ENCODE data around the gene GALNT7. TPM values are rescaled to one million over a fixed set of nuclear protein-coding genes. Genes with fewer than 3 reads are reported as not detected.

Gene GALNT7
- polyA plus RNA-seq, 1 donor from 2014 or later, result 15.0 TPM

DNA sequence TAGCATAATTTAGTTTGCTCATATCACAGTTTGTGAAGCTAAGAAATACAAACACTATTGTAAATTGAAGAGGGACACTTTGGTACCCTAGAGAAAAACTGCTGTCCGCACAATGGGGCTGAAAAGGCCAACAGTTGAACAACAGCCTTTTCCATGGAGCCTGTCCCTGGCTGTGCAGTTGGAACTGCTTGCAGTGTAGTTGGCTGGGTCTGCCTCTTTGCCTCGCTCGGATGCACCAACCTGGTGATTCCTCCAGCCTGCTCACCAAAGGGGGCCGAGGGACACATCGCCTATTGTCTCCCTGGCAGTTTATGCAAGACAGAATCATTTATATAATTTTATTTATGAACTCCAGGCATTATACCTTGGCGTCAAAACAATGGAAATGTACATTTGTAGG lies 16.5 kb upstream of the GALNT7 start:
- Histone ChIP-seq H3K4me2 (ENCODE audit: low read length) (no peak overlapping the region), H3K4me3 (ENCODE audit: low read length) (no peak overlapping the region), H3K27me3 (ENCODE audit: insufficient read depth, low read depth, low read length) (no peaks in the 10 kb centered on the region), H4K20me1 (ENCODE audit: insufficient read depth) (no peaks in the 10 kb centered on the region), H3K9me2 (ENCODE audit: insufficient read depth, low read length) (no peaks in the 10 kb centered on the region), H3K36me3 (ENCODE audit: insufficient read depth, low read length) (no peaks in the 10 kb centered on the region), H2AFZ (ENCODE audit: low read depth, low read length) (no peak overlapping the region), H3K9ac (ENCODE audit: low read length) (no peak overlapping the region), H3K27ac (ENCODE audit: low read length) (no peak overlapping the region), H3K79me2 (replicated peaks; ENCODE audit: insufficient read depth, low read length) (no peaks in the 10 kb centered on the region), H3K9me3 (ENCODE audit: low read length) (no peaks in the 10 kb centered on the region), H3F3A (ENCODE audit: insufficient read depth, low read length, poor library complexity, severe bottlenecking) (no peaks in the 10 kb centered on the region)
- TF ChIP-seq SMC3 (conservative IDR thresholded peaks at IDR 0.05; ENCODE audit: poor library complexity) (no peak), RAD21 (conservative IDR thresholded peaks at IDR 0.05) (no peak), POLR2AphosphoS5 (IDR thresholded peaks at IDR 0.05) (no peak), EP300 (conservative IDR thresholded peaks at IDR 0.05; ENCODE audit: poor library complexity, severe bottlenecking) (no peak)
- TF ChIP-seq, protein P1, sequence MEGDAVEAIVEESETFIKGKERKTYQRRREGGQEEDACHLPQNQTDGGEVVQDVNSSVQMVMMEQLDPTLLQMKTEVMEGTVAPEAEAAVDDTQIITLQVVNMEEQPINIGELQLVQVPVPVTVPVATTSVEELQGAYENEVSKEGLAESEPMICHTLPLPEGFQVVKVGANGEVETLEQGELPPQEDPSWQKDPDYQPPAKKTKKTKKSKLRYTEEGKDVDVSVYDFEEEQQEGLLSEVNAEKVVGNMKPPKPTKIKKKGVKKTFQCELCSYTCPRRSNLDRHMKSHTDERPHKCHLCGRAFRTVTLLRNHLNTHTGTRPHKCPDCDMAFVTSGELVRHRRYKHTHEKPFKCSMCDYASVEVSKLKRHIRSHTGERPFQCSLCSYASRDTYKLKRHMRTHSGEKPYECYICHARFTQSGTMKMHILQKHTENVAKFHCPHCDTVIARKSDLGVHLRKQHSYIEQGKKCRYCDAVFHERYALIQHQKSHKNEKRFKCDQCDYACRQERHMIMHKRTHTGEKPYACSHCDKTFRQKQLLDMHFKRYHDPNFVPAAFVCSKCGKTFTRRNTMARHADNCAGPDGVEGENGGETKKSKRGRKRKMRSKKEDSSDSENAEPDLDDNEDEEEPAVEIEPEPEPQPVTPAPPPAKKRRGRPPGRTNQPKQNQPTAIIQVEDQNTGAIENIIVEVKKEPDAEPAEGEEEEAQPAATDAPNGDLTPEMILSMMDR (IDR thresholded peaks at IDR 0.05; ENCODE audit: poor library complexity, severe bottlenecking), result no peak

DNA sequence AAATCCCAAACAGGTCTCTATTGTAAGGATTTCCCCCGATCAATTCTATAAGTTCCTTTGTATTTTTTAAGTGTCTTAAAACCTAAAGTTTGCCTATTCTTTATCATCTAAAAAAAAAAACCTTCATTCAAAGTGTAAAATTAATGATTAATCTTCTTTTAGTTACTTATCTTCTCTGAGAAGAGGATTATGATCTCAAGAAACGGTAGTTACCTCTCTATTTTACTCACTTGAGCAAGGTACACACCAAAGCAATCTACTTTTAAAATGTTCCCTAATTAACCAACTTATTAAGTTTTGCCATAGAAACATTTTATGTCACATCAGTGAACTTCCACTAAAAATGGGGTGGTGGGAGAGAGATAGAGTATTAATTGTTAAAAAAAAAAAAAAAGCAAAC lies 15.2 kb upstream of the GALNT7 start:
- H3K9ac ChIP-seq (ENCODE audit: low read length), result no peak overlapping the region
- no peak overlapping the region for H3K27ac ChIP-seq (ENCODE audit: low read length)
- no peaks in the 10 kb centered on the region for H3K9me2 ChIP-seq (ENCODE audit: insufficient read depth, low read length)
- no peaks in the 10 kb centered on the region for H3K79me2 ChIP-seq (replicated peaks; ENCODE audit: insufficient read depth, low read length)
- H3K9me3 ChIP-seq (ENCODE audit: low read length), result no peaks in the 10 kb centered on the region
- no peak overlapping the region for H3K4me3 ChIP-seq (ENCODE audit: low read length)
- no peaks in the 10 kb centered on the region for H3K27me3 ChIP-seq (ENCODE audit: insufficient read depth, low read depth, low read length)
- H4K20me1 ChIP-seq (ENCODE audit: insufficient read depth), result no peaks in the 10 kb centered on the region
- H2AFZ ChIP-seq (ENCODE audit: low read depth, low read length), result no peak overlapping the region
- no peaks in the 10 kb centered on the region for H3K36me3 ChIP-seq (ENCODE audit: insufficient read depth, low read length)
- H3K4me2 ChIP-seq (ENCODE audit: low read length), result no peak overlapping the region
- no peaks in the 10 kb centered on the region for H3F3A ChIP-seq (ENCODE audit: insufficient read depth, low read length, poor library complexity, severe bottlenecking)
- TF ChIP-seq TAF1 (IDR thresholded peaks at IDR 0.05; ENCODE audit: low read depth) (no peak), RAD21 (conservative IDR thresholded peaks at IDR 0.05) (no peak), EZH2 (IDR thresholded peaks at IDR 0.05; ENCODE audit: borderline replicate concordance, insufficient read depth, low read length, poor library complexity, severe bottlenecking) (no peak), MXI1 (conservative IDR thresholded peaks at IDR 0.05; ENCODE audit: poor library complexity, severe bottlenecking) (no peak), SMC3 (conservative IDR thresholded peaks at IDR 0.05; ENCODE audit: poor library complexity) (no peak)
- TF ChIP-seq, protein P2, sequence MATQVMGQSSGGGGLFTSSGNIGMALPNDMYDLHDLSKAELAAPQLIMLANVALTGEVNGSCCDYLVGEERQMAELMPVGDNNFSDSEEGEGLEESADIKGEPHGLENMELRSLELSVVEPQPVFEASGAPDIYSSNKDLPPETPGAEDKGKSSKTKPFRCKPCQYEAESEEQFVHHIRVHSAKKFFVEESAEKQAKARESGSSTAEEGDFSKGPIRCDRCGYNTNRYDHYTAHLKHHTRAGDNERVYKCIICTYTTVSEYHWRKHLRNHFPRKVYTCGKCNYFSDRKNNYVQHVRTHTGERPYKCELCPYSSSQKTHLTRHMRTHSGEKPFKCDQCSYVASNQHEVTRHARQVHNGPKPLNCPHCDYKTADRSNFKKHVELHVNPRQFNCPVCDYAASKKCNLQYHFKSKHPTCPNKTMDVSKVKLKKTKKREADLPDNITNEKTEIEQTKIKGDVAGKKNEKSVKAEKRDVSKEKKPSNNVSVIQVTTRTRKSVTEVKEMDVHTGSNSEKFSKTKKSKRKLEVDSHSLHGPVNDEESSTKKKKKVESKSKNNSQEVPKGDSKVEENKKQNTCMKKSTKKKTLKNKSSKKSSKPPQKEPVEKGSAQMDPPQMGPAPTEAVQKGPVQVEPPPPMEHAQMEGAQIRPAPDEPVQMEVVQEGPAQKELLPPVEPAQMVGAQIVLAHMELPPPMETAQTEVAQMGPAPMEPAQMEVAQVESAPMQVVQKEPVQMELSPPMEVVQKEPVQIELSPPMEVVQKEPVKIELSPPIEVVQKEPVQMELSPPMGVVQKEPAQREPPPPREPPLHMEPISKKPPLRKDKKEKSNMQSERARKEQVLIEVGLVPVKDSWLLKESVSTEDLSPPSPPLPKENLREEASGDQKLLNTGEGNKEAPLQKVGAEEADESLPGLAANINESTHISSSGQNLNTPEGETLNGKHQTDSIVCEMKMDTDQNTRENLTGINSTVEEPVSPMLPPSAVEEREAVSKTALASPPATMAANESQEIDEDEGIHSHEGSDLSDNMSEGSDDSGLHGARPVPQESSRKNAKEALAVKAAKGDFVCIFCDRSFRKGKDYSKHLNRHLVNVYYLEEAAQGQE (IDR thresholded peaks at IDR 0.05; ENCODE audit: borderline replicate concordance), result no peak

DNA sequence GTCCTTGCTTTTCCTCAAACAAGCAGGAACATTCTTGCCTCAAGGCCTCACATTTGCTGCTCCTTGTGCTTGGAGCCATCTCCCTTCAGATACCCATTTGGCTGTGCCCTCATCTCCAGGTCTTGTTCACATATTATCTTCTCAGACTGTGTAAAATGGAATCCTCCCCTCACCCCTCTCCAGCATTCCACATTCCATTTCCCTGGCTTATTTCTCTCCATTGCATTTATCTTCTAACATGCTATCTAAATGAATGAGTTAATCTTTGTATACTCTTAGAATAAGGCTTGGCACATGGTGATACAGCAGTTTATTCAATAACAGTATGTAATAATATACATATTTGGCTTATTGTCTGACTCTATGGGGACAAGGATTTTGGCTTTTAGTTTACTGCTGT lies 8.8 kb upstream of the GALNT7 start:
- Histone ChIP-seq H3F3A (ENCODE audit: insufficient read depth, low read length, poor library complexity, severe bottlenecking) (no peaks in the 10 kb centered on the region), H3K27me3 (ENCODE audit: insufficient read depth, low read depth, low read length) (no peaks in the 10 kb centered on the region), H3K27ac (ENCODE audit: low read length) (no peak overlapping the region), H3K79me2 (replicated peaks; ENCODE audit: insufficient read depth, low read length) (no peaks in the 10 kb centered on the region), H3K9me3 (ENCODE audit: low read length) (no peaks in the 10 kb centered on the region), H4K20me1 (ENCODE audit: insufficient read depth) (no peaks in the 10 kb centered on the region), H2AFZ (ENCODE audit: low read depth, low read length) (no peak overlapping the region), H3K9ac (ENCODE audit: low read length) (no peak overlapping the region), H3K36me3 (ENCODE audit: insufficient read depth, low read length) (no peaks in the 10 kb centered on the region), H3K4me3 (ENCODE audit: low read length) (no peak overlapping the region), H3K4me2 (ENCODE audit: low read length) (no peak overlapping the region), H3K9me2 (ENCODE audit: insufficient read depth, low read length) (no peaks in the 10 kb centered on the region)
- TF ChIP-seq TAF1 (IDR thresholded peaks at IDR 0.05; ENCODE audit: low read depth) (no peak), RAD21 (conservative IDR thresholded peaks at IDR 0.05) (no peak), POLR2AphosphoS5 (IDR thresholded peaks at IDR 0.05) (no peak)
- TF ChIP-seq, protein P1 (IDR thresholded peaks at IDR 0.05; ENCODE audit: poor library complexity, severe bottlenecking), result no peak
- TF ChIP-seq, protein P2 (IDR thresholded peaks at IDR 0.05; ENCODE audit: borderline replicate concordance), result no peak

Data from neural cell (in vitro differentiated cells).